SK-N-SH (cell line): ENCODE measurements around the gene AGTR1. TPM values are rescaled to one million over a fixed set of nuclear protein-coding genes. Genes with fewer than 3 reads are reported as not detected.

Experiments used
- CTCF ChIA-PET: fragments of 300-600, 350-600 bp; formaldehyde crosslinking; extraction: SDS; loops from one replicate; lab custom pipeline; 2021; lab: Yijun Ruan, JAX
- POLR2A ChIA-PET: fragments of 350-600 bp; sonication (Branson Sonifier 250); formaldehyde crosslinking; extraction: SDS; loops from one replicate; lab custom pipeline; 2020; ENCODE audit warnings: antibody characterized with exemption, inconsistent platforms; lab: Yijun Ruan, JAX
- DNase-seq: peaks from one replicate; pipeline ENCODE4 v3.0.0; 2012
- H2AFZ ChIP-seq: fragments of 200-600 bp; sonication (generic); 2 replicates; pipeline ENCODE4 v1.8.1; 2016; ENCODE audit warnings: antibody characterized with exemption, mild to moderate bottlenecking, low read depth
- H3F3A ChIP-seq: fragments of 200-600 bp; sonication (generic); replicated peaks from 2 replicates; pipeline ENCODE3; 2016; ENCODE audit warnings: antibody characterized with exemption, mild to moderate bottlenecking; ENCODE audit not compliant: insufficient read depth
- H3K27ac ChIP-seq, 2 experiments: fragments of 200-500 bp in 1 of 2; fragments of 200-600 bp in 1 of 2; sonication (Bioruptor generic) in 1 of 2; sonication (generic), shearing (Covaris generic) in 1 of 2; 2 replicates each; pipeline versions ENCODE4 v1.5.1 to v1.6.1; 2014 to 2016; ENCODE audit warnings: low read depth in 2 of 2, inconsistent platforms in 1 of 2, low read length in 1 of 2, mild to moderate bottlenecking in 1 of 2, mixed read lengths in 1 of 2
- H3K27me3 ChIP-seq: fragments of 200-600 bp; sonication (generic), shearing (Covaris generic); 2 replicates; pipeline ENCODE4 v1.6.1; 2016; ENCODE audit warnings: mixed run types; ENCODE audit not compliant: insufficient read depth
- H3K36me3 ChIP-seq, 2 experiments: fragments of 200-500 bp in 1 of 2; fragments of 200-600 bp in 1 of 2; sonication (Bioruptor generic) in 1 of 2; sonication (generic) in 1 of 2; replicated peaks in 1 of 2; 2 replicates each; pipeline versions ENCODE3 to v1.5.1; 2014 to 2016; ENCODE audit warnings: low read length in 1 of 2, mild to moderate bottlenecking in 1 of 2; ENCODE audit not compliant: insufficient read depth in 2 of 2, control insufficient read depth in 1 of 2
- H3K4me1 ChIP-seq, 2 experiments: fragments of 200-500 bp in 1 of 2; fragments of 200-600 bp in 1 of 2; sonication (Bioruptor generic) in 1 of 2; sonication (generic), shearing (Covaris generic) in 1 of 2; 2 replicates each; pipeline versions ENCODE4 v1.5.1 to v1.6.1; 2014 to 2016; ENCODE audit warnings: low read depth in 1 of 2, low read length in 1 of 2, mixed run types in 1 of 2; ENCODE audit not compliant: insufficient read depth in 2 of 2, control insufficient read depth in 1 of 2
- H3K4me2 ChIP-seq: fragments of 200-600 bp; sonication (generic), shearing (Covaris generic); 2 replicates; pipeline ENCODE4 v1.6.1; 2017; ENCODE audit warnings: mixed run types
- H3K4me3 ChIP-seq, 2 experiments: fragments of 200-500 bp in 1 of 2; fragments of 200-600 bp in 1 of 2; sonication (Bioruptor generic) in 1 of 2; sonication (generic), shearing (Covaris generic) in 1 of 2; 2 replicates each; pipeline versions ENCODE4 v1.5.1 to v1.8.1; 2014 to 2016; ENCODE audit warnings: low read depth in 2 of 2, inconsistent platforms in 1 of 2, low read length in 1 of 2, mild to moderate bottlenecking in 1 of 2, mixed read lengths in 1 of 2, moderate library complexity in 1 of 2
- H3K79me2 ChIP-seq: fragments of 200-600 bp; sonication (generic); 2 replicates; pipeline ENCODE4 v1.8.1; 2017; ENCODE audit warnings: mild to moderate bottlenecking; ENCODE audit not compliant: insufficient read depth
- H3K9ac ChIP-seq: fragments of 200-600 bp; sonication (generic); 2 replicates; pipeline ENCODE4 v1.6.1; 2017; ENCODE audit warnings: mixed run types
- H3K9me2 ChIP-seq: fragments of 200-600 bp; sonication (generic); 2 replicates; pipeline ENCODE4 v1.6.1; 2017; ENCODE audit warnings: mixed run types
- H3K9me3 ChIP-seq: fragments of 200-600 bp; sonication (generic); 2 replicates; pipeline ENCODE4 v1.6.1; 2017; ENCODE audit warnings: mixed run types, mild to moderate bottlenecking, moderate library complexity
- H4K20me1 ChIP-seq: fragments of 200-600 bp; sonication (generic); 2 replicates; pipeline ENCODE4 v1.6.1; 2017; ENCODE audit warnings: mild to moderate bottlenecking, mixed run types; ENCODE audit not compliant: insufficient read depth
- CHD2 ChIP-seq: fragments of 150-350 bp; IDR thresholded peaks from 2 replicates; pipeline ENCODE4 v1.6.1; 2018; ENCODE audit warnings: low read length; ENCODE audit not compliant: partially characterized antibody
- EP300 ChIP-seq, 2 experiments: IDR thresholded peaks; 2 replicates each; pipeline versions ENCODE4 v1.4.0 to v1.6.1; 2012; ENCODE audit warnings: borderline replicate concordance in 1 of 2, low read depth in 1 of 2, low read length in 1 of 2
- FOXJ3 ChIP-seq: sonication (generic); formaldehyde crosslinking; IDR thresholded peaks from 2 replicates; pipeline ENCODE4 v1.5.1; 2020; ENCODE audit warnings: mild to moderate bottlenecking, missing genetic modification reagents
- FOXM1 ChIP-seq: IDR thresholded peaks from 2 replicates; pipeline ENCODE4 v1.4.0; 2012; ENCODE audit warnings: low read depth, mild to moderate bottlenecking
- GABPA ChIP-seq: IDR thresholded peaks from 2 replicates; pipeline ENCODE4 v1.4.0; 2012; ENCODE audit warnings: low read depth, mild to moderate bottlenecking
- JUND ChIP-seq: IDR thresholded peaks from 2 replicates; pipeline ENCODE4 v1.4.0; 2012
- MEF2A ChIP-seq: IDR thresholded peaks from 2 replicates; pipeline ENCODE4 v1.4.0; 2012; ENCODE audit warnings: low read depth, borderline replicate concordance
- MXI1 ChIP-seq: IDR thresholded peaks from 2 replicates; pipeline ENCODE4 v1.6.1; 2012; ENCODE audit warnings: mild to moderate bottlenecking, low read depth, low read length, improper control_type of control experiment
- POLR2AphosphoS5 ChIP-seq: IDR thresholded peaks from 2 replicates; pipeline ENCODE4 v1.6.1; 2012; ENCODE audit warnings: low read depth, low read length
- RCOR1 ChIP-seq: fragments of 150-350 bp; IDR thresholded peaks from 2 replicates; pipeline ENCODE4 v1.6.1; 2017; ENCODE audit warnings: antibody characterized with exemption, low read length
- RXRA ChIP-seq: IDR thresholded peaks from 2 replicates; pipeline ENCODE4 v1.4.0; 2012; ENCODE audit warnings: low read depth, mild to moderate bottlenecking, borderline replicate concordance
- SIN3A ChIP-seq: IDR thresholded peaks from 2 replicates; pipeline ENCODE4 v1.6.1; 2012; ENCODE audit warnings: low read depth, mild to moderate bottlenecking, low read length, moderate library complexity, borderline replicate concordance
- SMC3 ChIP-seq: IDR thresholded peaks from 2 replicates; pipeline ENCODE4 v1.6.1; 2012; ENCODE audit warnings: low read depth, low read length, improper control_type of control experiment
- TAF1 ChIP-seq: IDR thresholded peaks from 2 replicates; pipeline ENCODE4 v1.6.1; 2012; ENCODE audit warnings: low read depth, mild to moderate bottlenecking, low read length, moderate library complexity, borderline replicate concordance
- TCF12 ChIP-seq: IDR thresholded peaks from 2 replicates; pipeline ENCODE4 v1.4.0; 2012
- WGBS: methylation state at CpG from one replicate; pipeline ENCODE4 v1.1.6; 2017; ENCODE audit warnings: low lambda C conversion rate; 5-methylcytosine and 5-hydroxymethylcytosine counted together
- polyA plus RNA-seq, 3 experiments: library from polyadenylated mRNA; depleted of rRNA; stranded (reverse); fragments of >200 nt; gene quantifications; 2 replicates each; pipeline ENCODE4 v1.2.3, GENCODE V29; 2012
- TF ChIP-seq, protein P1 (sequence below): fragments of 150-350 bp; IDR thresholded peaks from 2 replicates; pipeline ENCODE4 v1.6.1; 2017; ENCODE audit warnings: antibody characterized with exemption, low read length, low read depth, borderline replicate concordance
- TF ChIP-seq, protein P2 (sequence below): fragments of 150-350 bp; IDR thresholded peaks from 2 replicates; pipeline ENCODE4 v1.6.1; 2016; ENCODE audit warnings: mild to moderate bottlenecking, low read depth, low read length

Gene AGTR1
- polyA plus RNA-seq, 1 of the 3 experiments (the other 2 are of a cell fraction): 0.15 TPM

DNA sequence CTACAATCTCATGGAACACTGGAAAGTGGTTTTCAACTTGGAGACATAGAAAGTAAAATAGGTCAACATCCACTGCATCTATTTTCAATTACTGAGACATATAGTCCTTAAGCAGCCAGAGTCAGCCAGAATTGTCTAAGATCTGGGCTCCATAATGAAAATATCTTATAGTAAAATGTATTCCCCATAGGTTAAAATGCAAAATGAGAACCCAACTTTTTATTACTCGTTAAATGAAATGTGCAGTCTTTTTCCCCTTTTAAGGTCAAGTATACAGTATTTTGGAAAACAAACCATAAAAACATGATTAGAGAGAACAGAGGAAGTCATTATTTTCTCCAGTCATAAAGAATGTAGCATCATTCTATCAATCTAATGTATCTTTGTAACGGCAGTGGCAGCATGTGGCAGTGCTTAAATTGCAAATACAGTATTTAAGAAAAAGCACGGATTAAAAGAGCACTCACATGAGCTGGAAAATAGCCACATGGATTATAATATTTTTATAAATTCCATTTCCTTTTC is 65.5 kb downstream of the AGTR1 start:
- no peak for TF ChIP-seq SMC3
- no peak for TF ChIP-seq MXI1
- TF ChIP-seq, protein P1, sequence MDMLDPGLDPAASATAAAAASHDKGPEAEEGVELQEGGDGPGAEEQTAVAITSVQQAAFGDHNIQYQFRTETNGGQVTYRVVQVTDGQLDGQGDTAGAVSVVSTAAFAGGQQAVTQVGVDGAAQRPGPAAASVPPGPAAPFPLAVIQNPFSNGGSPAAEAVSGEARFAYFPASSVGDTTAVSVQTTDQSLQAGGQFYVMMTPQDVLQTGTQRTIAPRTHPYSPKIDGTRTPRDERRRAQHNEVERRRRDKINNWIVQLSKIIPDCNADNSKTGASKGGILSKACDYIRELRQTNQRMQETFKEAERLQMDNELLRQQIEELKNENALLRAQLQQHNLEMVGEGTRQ: no peak
- no peak for TF ChIP-seq FOXM1
- no peak for TF ChIP-seq EP300 (IDR thresholded peaks at IDR 0.05; ENCODE audit: borderline replicate concordance in 1 of 2, low read depth in 1 of 2, low read length in 1 of 2)
- no peak for TF ChIP-seq MEF2A
- TF ChIP-seq TCF12: no peak
- TF ChIP-seq RXRA: no peak
- TF ChIP-seq, protein P2, sequence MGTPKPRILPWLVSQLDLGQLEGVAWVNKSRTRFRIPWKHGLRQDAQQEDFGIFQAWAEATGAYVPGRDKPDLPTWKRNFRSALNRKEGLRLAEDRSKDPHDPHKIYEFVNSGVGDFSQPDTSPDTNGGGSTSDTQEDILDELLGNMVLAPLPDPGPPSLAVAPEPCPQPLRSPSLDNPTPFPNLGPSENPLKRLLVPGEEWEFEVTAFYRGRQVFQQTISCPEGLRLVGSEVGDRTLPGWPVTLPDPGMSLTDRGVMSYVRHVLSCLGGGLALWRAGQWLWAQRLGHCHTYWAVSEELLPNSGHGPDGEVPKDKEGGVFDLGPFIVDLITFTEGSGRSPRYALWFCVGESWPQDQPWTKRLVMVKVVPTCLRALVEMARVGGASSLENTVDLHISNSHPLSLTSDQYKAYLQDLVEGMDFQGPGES: no peak
- no peak for TF ChIP-seq SIN3A
- TF ChIP-seq POLR2AphosphoS5: no peak
- no peak for TF ChIP-seq CHD2
- TF ChIP-seq FOXJ3: no peak
- TF ChIP-seq GABPA: no peak
- TF ChIP-seq RCOR1: no peak
- TF ChIP-seq JUND: no peak
- no peak for TF ChIP-seq TAF1
- Histone ChIP-seq H3K9me3 (no peaks in the 10 kb centered on the region), H3K27me3 (no peaks in the 10 kb centered on the region), H3F3A (no peaks in the 10 kb centered on the region), H3K79me2 (no peaks in the 10 kb centered on the region), H3K36me3 (no peaks in the 10 kb centered on the region), H3K9me2 (no peaks in the 10 kb centered on the region), H2AFZ (no peak overlapping the region), H4K20me1 (no peaks in the 10 kb centered on the region), H3K4me1 (no peaks in the 10 kb centered on the region; a peak in 1 of 4 replicates), H3K4me2 (no peak overlapping the region), H3K4me3 (no peak overlapping the region), H3K27ac (no peak overlapping the region), H3K9ac (no peak overlapping the region)
- DNase-seq: no peak
- ChIA-PET CTCF (interaction anchor here (1.9 kb wide), 1 partner anchor 10 kb away, joined by 6 read pairs; no protein-coding TSS in a partner anchor), POLR2A (no interaction called here)
- 47% methylated on average over 3 of the region's 3 CpGs for WGBS
